Activated CD8-positive, alpha-beta memory T cell treated with anti-CD3 and anti-CD28 coated beads, Interleukin-2, amount 50 U/mL, for 24 hours (primary cell): Measurements from ENCODE around the gene SLC26A6.

ENCODE experiments used
- DNase-seq: peaks from one replicate; pipeline ENCODE4 v3.0.0-alpha.2; 2020; ENCODE audit errors: extremely low read depth

Gene SLC26A6

GRCh38 chr3:48660800-48661400 lies 25.6 kb upstream of the SLC26A6 start:
- DNase-seq = no peak

GRCh38 chr3:48656841-48657281 lies 21.6 kb upstream of the SLC26A6 start:
- DNase-seq = no peak

GRCh38 chr3:48656061-48656840 lies 21.0 kb upstream of the SLC26A6 start:
- DNase-seq = no peak

GRCh38 chr3:48655606-48656005 lies 20.3 kb upstream of the SLC26A6 start:
- DNase-seq = no peak

- DNase-seq = no peak
Observed at GRCh38 chr3:48655063-48655462, 19.8 kb upstream of the SLC26A6 start.

GRCh38 chr3:48652923-48653715 lies 17.9 kb upstream of the SLC26A6 start:
- DNase-seq = no peak

- no peak for DNase-seq
Observed at GRCh38 chr3:48651771-48652170, 16.5 kb upstream of the SLC26A6 start.

- no peak for DNase-seq
Observed at GRCh38 chr3:48650723-48651122, 15.5 kb upstream of the SLC26A6 start.

- DNase-seq = no peak
Observed at GRCh38 chr3:48648188-48648850, 13.1 kb upstream of the SLC26A6 start.

- no peak for DNase-seq
Observed at GRCh38 chr3:48647714-48648113, 12.5 kb upstream of the SLC26A6 start.

- DNase-seq = no peak
Observed at GRCh38 chr3:48644898-48645760, 9.9 kb upstream of the SLC26A6 start.

- no peak for DNase-seq
Observed at GRCh38 chr3:48642605-48643004, 7.3 kb upstream of the SLC26A6 start.

- no peak for DNase-seq
Observed at GRCh38 chr3:48641396-48641795, 6.1 kb upstream of the SLC26A6 start.

GRCh38 chr3:48639944-48640606 lies 4.8 kb upstream of the SLC26A6 start:
- no peak for DNase-seq

GRCh38 chr3:48637305-48637704 lies 2.0 kb upstream of the SLC26A6 start:
- no peak for DNase-seq

GRCh38 chr3:48636149-48636655 lies 941 bp upstream of the SLC26A6 start:
- DNase-seq = no peak

GRCh38 chr3:48634661-48635221 lies 520 bp downstream of the SLC26A6 start:
- peak; percentile 21 for DNase-seq

GRCh38 chr3:48633743-48634142 lies 1.5 kb downstream of the SLC26A6 start:
- no peak for DNase-seq

- DNase-seq = no peak
Observed at GRCh38 chr3:48633256-48633655, 2.0 kb downstream of the SLC26A6 start.
